Measurements from ENCODE around the gene MYZAP. TPM values are rescaled to one million over a fixed set of nuclear protein-coding genes. Genes with fewer than 3 reads are reported as not detected.

Gene MYZAP
- total and polyA plus RNA-seq, 10 donors = 4.1 to 26.2 (median 13.8) TPM

GRCh38 chr15:57684491-57685151, 92.9 kb downstream of the MYZAP start:
- TF ChIP-seq POLR2A (IDR thresholded peaks at IDR 0.05) (no peak), POLR2AphosphoS5 (IDR thresholded peaks at IDR 0.05) (no peak), CTCF (IDR thresholded peaks at IDR 0.05 in 8 of 11, conservative IDR thresholded peaks at IDR 0.05 in 3 of 11) (no peak)
- peak overlapping the region in 1 of 8 donors; percentile 8 for H3K27ac ChIP-seq
- 76 to 88% (median 82%) methylated on average over 8 of the region's 8 CpGs for WGBS, 5 donors
- peaks cover 0 to 6% (median 2%) of the 10 kb centered on the region in 6 donors for H3K4me1 ChIP-seq
- H3K4me3 ChIP-seq = no peak overlapping the region
- intact Hi-C loops (cut with DNase I; ENCODE audit: low total_unique reads) = no loop called here
- no peak for DNase-seq
- no peaks in the 10 kb centered on the region for H3K9me3 ChIP-seq
- no peaks in the 10 kb centered on the region for H3K27me3 ChIP-seq (replicated peaks in 1 of 7)
- no peaks in the 10 kb centered on the region for H3K36me3 ChIP-seq

- Histone ChIP-seq H3K4me3 (no peak overlapping the region), H3K4me1 (peaks cover 0 to 6% (median 0%) of the 10 kb centered on the region in 6 donors), H3K9me3 (no peaks in the 10 kb centered on the region), H3K36me3 (no peaks in the 10 kb centered on the region), H3K27ac (peak overlapping the region in 6 of 8 donors; percentile 13 to 57 (median 41)), H3K27me3 (replicated peaks in 1 of 7) (no peaks in the 10 kb centered on the region)
- intact Hi-C loops (cut with DNase I; ENCODE audit: low total_unique reads) = no loop called here
- WGBS, 5 donors = 65 to 83% (median 78%) methylated on average over 7 of the region's 7 CpGs
- TF ChIP-seq CTCF (IDR thresholded peaks at IDR 0.05 in 8 of 11, conservative IDR thresholded peaks at IDR 0.05 in 3 of 11) (no peak), POLR2AphosphoS5 (IDR thresholded peaks at IDR 0.05) (no peak), POLR2A (IDR thresholded peaks at IDR 0.05) (no peak)
- DNase-seq = no peak
Observed at GRCh38 chr15:57685306-57686095, 93.8 kb downstream of the MYZAP start.

- 80 to 90% (median 87%) methylated on average over 4 of the region's 4 CpGs for WGBS, 5 donors
- Histone ChIP-seq H3K27ac (peak overlapping the region in 3 of 8 donors; percentile 39 to 57 (median 51)), H3K4me3 (no peak overlapping the region), H3K36me3 (no peaks in the 10 kb centered on the region), H3K27me3 (replicated peaks in 1 of 7) (no peaks in the 10 kb centered on the region), H3K9me3 (no peaks in the 10 kb centered on the region), H3K4me1 (peaks cover 0 to 6% (median 0%) of the 10 kb centered on the region in 6 donors)
- intact Hi-C loops (cut with DNase I; ENCODE audit: low total_unique reads) = no loop called here
- DNase-seq = no peak
- no peak for TF ChIP-seq POLR2AphosphoS5 (IDR thresholded peaks at IDR 0.05)
Observed at GRCh38 chr15:57686657-57687056, 95.0 kb downstream of the MYZAP start.

- no peak for DNase-seq
- Histone ChIP-seq H3K9me3 (no peaks in the 10 kb centered on the region), H3K4me1 (peaks cover 0 to 6% (median 0%) of the 10 kb centered on the region in 6 donors), H3K27ac (no peak overlapping the region), H3K27me3 (replicated peaks in 1 of 7) (no peaks in the 10 kb centered on the region), H3K36me3 (no peaks in the 10 kb centered on the region), H3K4me3 (no peak overlapping the region)
- intact Hi-C loops (cut with DNase I; ENCODE audit: low total_unique reads) = no loop called here
- WGBS, 5 donors = 85 to 97% (median 93%) methylated on average over 3 to 6 of the region's 6 CpGs
- TF ChIP-seq POLR2A (IDR thresholded peaks at IDR 0.05) = no peak
- no peak for TF ChIP-seq CTCF (IDR thresholded peaks at IDR 0.05 in 8 of 11, conservative IDR thresholded peaks at IDR 0.05 in 3 of 11)
- TF ChIP-seq POLR2AphosphoS5 (IDR thresholded peaks at IDR 0.05) = no peak
Observed at GRCh38 chr15:57690341-57690966, 98.8 kb downstream of the MYZAP start.

Measured in spleen (tissue), 11 donors.